MG63 (cell line): ENCODE data around the gene TLCD3A. TPM values are rescaled to one million over a fixed set of nuclear protein-coding genes. Genes with fewer than 3 reads are reported as not detected.

Source experiments
- DNase-seq: peaks from one replicate; pipeline ENCODE4 v3.0.0-alpha.2; 2020
- H3K27me3 ChIP-seq: fragments of 250-450 bp; sonication (Bioruptor Pico); 2 replicates; pipeline ENCODE4 v1.5.1; 2020; ENCODE audit warnings: mild to moderate bottlenecking, moderate library complexity
- H3K36me3 ChIP-seq: fragments of 250-450 bp; sonication (Bioruptor Pico); 2 replicates; pipeline ENCODE4 v1.5.1; 2020; ENCODE audit warnings: mild to moderate bottlenecking, moderate library complexity
- H3K4me3 ChIP-seq: fragments of 250-450 bp; sonication (Bioruptor Pico); 2 replicates; pipeline ENCODE4 v1.5.1; 2020; ENCODE audit warnings: mild to moderate bottlenecking, moderate library complexity
- H3K9me3 ChIP-seq: fragments of 250-450 bp; sonication (Bioruptor Pico); 2 replicates; pipeline ENCODE4 v1.5.1; 2020; ENCODE audit warnings: mild to moderate bottlenecking, moderate library complexity
- total RNA-seq: library from RNA; depleted of rRNA; stranded (reverse); fragments of >200 nt; shearing (Covaris generic); gene quantifications from 2 replicates; pipeline ENCODE4 v1.2.3, GENCODE V29; 2014; ENCODE audit warnings: low replicate concordance

Gene TLCD3A
- total RNA-seq, 1 experiment from 2014 or later: 6.7 TPM

- H3K27me3 ChIP-seq: no peaks in the 10 kb centered on the region
- H3K4me3 ChIP-seq: no peak overlapping the region
- no peaks in the 10 kb centered on the region for H3K9me3 ChIP-seq
- H3K36me3 ChIP-seq: peaks cover 4% of the 10 kb centered on the region; the same call in 1 of the 2 replicates
- no peak for DNase-seq
Measured at GRCh38 chr17:703081-703875, 29.1 kb upstream of the TLCD3A start.

GRCh38 chr17:704111-704864 is 28.1 kb upstream of the TLCD3A start:
- Histone ChIP-seq H3K9me3 (no peaks in the 10 kb centered on the region), H3K36me3 (peaks cover 2% of the 10 kb centered on the region)
- no peak for DNase-seq

GRCh38 chr17:705011-705410 is 27.4 kb upstream of the TLCD3A start:
- DNase-seq: no peak
- Histone ChIP-seq H3K9me3 (no peaks in the 10 kb centered on the region), H3K36me3 (peaks cover 2% of the 10 kb centered on the region), H3K4me3 (no peak overlapping the region), H3K27me3 (no peaks in the 10 kb centered on the region)

More at GRCh38 chr17:704111-704864, 28.1 kb upstream of the TLCD3A start:
- Histone ChIP-seq H3K4me3 (no peak overlapping the region), H3K27me3 (no peaks in the 10 kb centered on the region)

- Histone ChIP-seq H3K36me3 (no peaks in the 10 kb centered on the region; the same call in none of the 2 replicates), H3K9me3 (no peaks in the 10 kb centered on the region), H3K27me3 (no peaks in the 10 kb centered on the region), H3K4me3 (no peak overlapping the region)
- no peak for DNase-seq
Measured at GRCh38 chr17:705863-706262, 26.5 kb upstream of the TLCD3A start.

- DNase-seq: no peak
- Histone ChIP-seq H3K4me3 (no peak overlapping the region), H3K36me3 (no peaks in the 10 kb centered on the region; the same call in none of the 2 replicates), H3K27me3 (no peaks in the 10 kb centered on the region), H3K9me3 (no peaks in the 10 kb centered on the region)
Measured at GRCh38 chr17:708132-708531, 24.3 kb upstream of the TLCD3A start.

- no peak for DNase-seq
- H3K36me3 ChIP-seq: no peaks in the 10 kb centered on the region
- H3K27me3 ChIP-seq: no peaks in the 10 kb centered on the region
- no peaks in the 10 kb centered on the region for H3K9me3 ChIP-seq
- no peak overlapping the region for H3K4me3 ChIP-seq
Measured at GRCh38 chr17:718075-718474, 14.3 kb upstream of the TLCD3A start.

GRCh38 chr17:720706-721539 is 11.5 kb upstream of the TLCD3A start:
- no peaks in the 10 kb centered on the region for H3K9me3 ChIP-seq
- no peak overlapping the region for H3K4me3 ChIP-seq
- no peaks in the 10 kb centered on the region for H3K27me3 ChIP-seq
- no peak for DNase-seq
- H3K36me3 ChIP-seq: no peaks in the 10 kb centered on the region

- no peak overlapping the region for H3K4me3 ChIP-seq
- H3K9me3 ChIP-seq: no peaks in the 10 kb centered on the region
- no peak for DNase-seq
- no peaks in the 10 kb centered on the region for H3K36me3 ChIP-seq
- H3K27me3 ChIP-seq: no peaks in the 10 kb centered on the region
Measured at GRCh38 chr17:721540-721937, 10.9 kb upstream of the TLCD3A start.

- no peak for DNase-seq
- Histone ChIP-seq H3K4me3 (no peak overlapping the region), H3K27me3 (no peaks in the 10 kb centered on the region), H3K9me3 (no peaks in the 10 kb centered on the region), H3K36me3 (no peaks in the 10 kb centered on the region)
Measured at GRCh38 chr17:725084-725483, 7.3 kb upstream of the TLCD3A start.

GRCh38 chr17:725746-726145 is 6.7 kb upstream of the TLCD3A start:
- no peaks in the 10 kb centered on the region for H3K36me3 ChIP-seq
- no peak for DNase-seq
- no peaks in the 10 kb centered on the region for H3K27me3 ChIP-seq
- no peaks in the 10 kb centered on the region for H3K9me3 ChIP-seq
- no peak overlapping the region for H3K4me3 ChIP-seq

GRCh38 chr17:726271-726919 is 6.0 kb upstream of the TLCD3A start:
- H3K27me3 ChIP-seq: no peaks in the 10 kb centered on the region
- H3K36me3 ChIP-seq: no peaks in the 10 kb centered on the region
- H3K9me3 ChIP-seq: no peaks in the 10 kb centered on the region
- H3K4me3 ChIP-seq: no peak overlapping the region
- no peak for DNase-seq

- H3K27me3 ChIP-seq: no peaks in the 10 kb centered on the region
- DNase-seq: no peak
- H3K9me3 ChIP-seq: no peaks in the 10 kb centered on the region
- no peak overlapping the region for H3K4me3 ChIP-seq
- H3K36me3 ChIP-seq: no peaks in the 10 kb centered on the region
Measured at GRCh38 chr17:728911-729310, 3.5 kb upstream of the TLCD3A start.

GRCh38 chr17:731644-732066 is 741 bp upstream of the TLCD3A start:
- no peak for DNase-seq
- H3K36me3 ChIP-seq: peaks cover 7% of the 10 kb centered on the region; the same call in 1 of the 2 replicates
- H3K9me3 ChIP-seq: no peaks in the 10 kb centered on the region
- H3K4me3 ChIP-seq: peak overlapping the region; percentile 62
- no peaks in the 10 kb centered on the region for H3K27me3 ChIP-seq

GRCh38 chr17:732902-733720 is 715 bp downstream of the TLCD3A start:
- no peaks in the 10 kb centered on the region for H3K27me3 ChIP-seq
- peak; percentile 40 for DNase-seq
- peak overlapping the region; percentile 62 for H3K4me3 ChIP-seq
- no peaks in the 10 kb centered on the region for H3K9me3 ChIP-seq
- peaks cover 11% of the 10 kb centered on the region; the same call in 1 of the 2 replicates for H3K36me3 ChIP-seq

- Histone ChIP-seq H3K9me3 (no peaks in the 10 kb centered on the region), H3K4me3 (peak overlapping the region; percentile 62), H3K36me3 (peaks cover 17% of the 10 kb centered on the region; the same call in 1 of the 2 replicates), H3K27me3 (no peaks in the 10 kb centered on the region)
- no peak for DNase-seq
Measured at GRCh38 chr17:733743-734142, 1.3 kb downstream of the TLCD3A start.
